ENCODE measurements around the gene PPP1R2B.

DNA sequence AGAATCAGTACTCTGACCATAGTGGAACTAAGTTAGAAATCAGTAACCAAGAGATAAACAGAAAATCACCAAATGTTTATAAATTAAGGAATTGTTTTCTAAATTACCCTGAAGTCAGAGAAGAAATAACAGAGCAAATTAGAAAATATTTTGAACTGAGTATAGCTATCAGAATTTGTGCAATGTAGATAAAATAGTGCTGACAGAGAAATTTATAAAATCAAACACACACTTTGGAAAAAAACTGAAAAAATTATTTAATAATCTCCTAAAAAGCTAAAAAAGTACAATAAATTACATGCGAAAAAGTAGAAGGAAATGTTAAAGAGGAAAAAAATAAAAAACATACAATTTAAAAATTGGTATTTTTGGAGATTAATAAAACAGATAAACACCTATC lies 37.1 kb upstream of the PPP1R2B start:
- TF ChIP-seq CTCF (IDR thresholded peaks at IDR 0.05) (no peak), POLR2A (IDR thresholded peaks at IDR 0.05) (no peak)
